ENCODE measurements around the gene MCM3AP. TPM values are rescaled to one million over a fixed set of nuclear protein-coding genes. Genes with fewer than 3 reads are reported as not detected.
A peak's percentile ranks its signal among the peaks of the same experiment; 100 is the strongest.

Gene MCM3AP
- total RNA-seq, 2 donors from 2014 or later: 84.3 to 101 TPM

GRCh38 chr21:46294647-46295176 lies 9.3 kb upstream of the MCM3AP start:
- H3K27me3 ChIP-seq (replicated peaks; ENCODE audit: insufficient read depth): no peaks in the 10 kb centered on the region
- H3K36me3 ChIP-seq: no peaks in the 10 kb centered on the region
- DNase-seq (ENCODE audit: low spot score) (no peak), ATAC-seq (ENCODE audit: insufficient number of reproducible peaks, low FRiP score, low read depth) (no peak)
- H3K27ac ChIP-seq: no peak overlapping the region
- H3K4me3 ChIP-seq: no peak overlapping the region
- no peak for TF ChIP-seq CTCF (IDR thresholded peaks at IDR 0.05)
- no peaks in the 10 kb centered on the region for H3K9me3 ChIP-seq
- H3K4me1 ChIP-seq (ENCODE audit: control insufficient read depth in 1 of 2, low read depth in 2 of 2): peaks cover 5 to 10% of the 10 kb centered on the region in 2 donors

DNA sequence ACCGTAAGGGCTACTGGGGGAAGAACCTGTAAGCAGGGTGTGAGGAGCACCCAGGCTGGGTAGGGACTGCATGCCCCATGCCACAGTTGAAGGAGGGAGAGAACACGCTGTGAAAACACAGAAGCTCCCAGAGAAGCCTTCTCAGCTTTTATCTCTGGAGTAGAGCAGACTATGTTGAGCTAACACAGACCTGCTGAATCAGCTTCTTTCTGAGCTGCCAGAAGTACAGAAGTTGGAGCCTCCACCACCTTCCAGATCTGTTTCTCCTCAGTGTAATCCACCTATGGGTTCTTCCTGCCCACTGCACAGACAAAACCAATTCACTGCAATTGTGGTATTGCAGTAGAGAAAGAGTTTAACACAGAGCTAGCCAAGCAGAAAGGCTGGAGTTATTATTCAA lies 6.2 kb upstream of the MCM3AP start:
- ATAC-seq (ENCODE audit: insufficient number of reproducible peaks, low FRiP score, low read depth) (no peak), DNase-seq (ENCODE audit: low spot score) (no peak)
- Histone ChIP-seq H3K4me3 (no peak overlapping the region), H3K27me3 (replicated peaks; ENCODE audit: insufficient read depth) (no peaks in the 10 kb centered on the region), H3K4me1 (ENCODE audit: control insufficient read depth in 1 of 2, low read depth in 2 of 2) (peaks cover 3 to 5% of the 10 kb centered on the region in 2 donors), H3K9me3 (no peaks in the 10 kb centered on the region), H3K36me3 (no peaks in the 10 kb centered on the region), H3K27ac (no peak overlapping the region)
- TF ChIP-seq CTCF (IDR thresholded peaks at IDR 0.05): no peak

DNA sequence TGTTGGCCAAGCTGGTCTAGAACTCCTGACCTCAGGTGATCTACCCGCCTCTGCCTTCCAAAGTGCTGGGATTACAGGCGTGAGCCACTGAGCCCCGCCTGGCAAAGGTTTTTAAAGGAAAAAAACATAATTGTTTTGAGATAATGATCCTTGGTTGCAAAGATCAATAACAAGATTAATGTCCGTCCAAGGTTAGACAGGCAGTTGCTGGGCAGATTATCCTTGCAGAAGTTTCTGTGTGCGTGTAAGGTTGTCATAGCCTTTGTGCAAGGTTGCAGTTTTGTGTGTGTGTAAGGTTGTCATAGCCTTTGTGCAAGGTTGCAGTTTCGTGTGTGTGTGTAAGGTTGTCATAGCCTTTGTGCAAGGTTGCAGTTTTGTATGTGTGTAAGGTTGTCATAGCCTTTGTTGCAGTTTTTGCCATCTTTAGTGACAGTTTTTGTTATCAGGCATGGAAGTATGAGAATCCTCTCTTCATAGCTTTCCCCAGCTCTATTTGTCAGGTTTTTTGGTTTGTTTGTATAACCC lies 4.3 kb upstream of the MCM3AP start:
- Histone ChIP-seq H3K4me3 (no peak overlapping the region), H3K36me3 (no peaks in the 10 kb centered on the region), H3K27me3 (replicated peaks; ENCODE audit: insufficient read depth) (no peaks in the 10 kb centered on the region), H3K9me3 (no peaks in the 10 kb centered on the region), H3K4me1 (ENCODE audit: control insufficient read depth in 1 of 2, low read depth in 2 of 2) (peaks cover 11% of the 10 kb centered on the region in 2 donors), H3K27ac (no peak overlapping the region)
- ATAC-seq (ENCODE audit: insufficient number of reproducible peaks, low FRiP score, low read depth) (no peak), DNase-seq (ENCODE audit: low spot score) (no peak)
- no peak for TF ChIP-seq CTCF (IDR thresholded peaks at IDR 0.05)

GRCh38 chr21:46287541-46287940 lies 2.1 kb upstream of the MCM3AP start:
- no peak for TF ChIP-seq CTCF (IDR thresholded peaks at IDR 0.05)

GRCh38 chr21:46286648-46287002 lies 1.2 kb upstream of the MCM3AP start:
- Histone ChIP-seq H3K36me3 (no peaks in the 10 kb centered on the region), H3K9me3 (no peaks in the 10 kb centered on the region), H3K27me3 (replicated peaks; ENCODE audit: insufficient read depth) (no peaks in the 10 kb centered on the region), H3K4me1 (ENCODE audit: control insufficient read depth in 1 of 2, low read depth in 2 of 2) (peaks cover 41 to 42% of the 10 kb centered on the region in 2 donors), H3K4me3 (peak overlapping the region; percentile 93), H3K27ac (peak overlapping the region; percentile 89 to 93)
- no peak for TF ChIP-seq CTCF (IDR thresholded peaks at IDR 0.05)
- DNase-seq (ENCODE audit: low spot score) (no peak), ATAC-seq (ENCODE audit: insufficient number of reproducible peaks, low FRiP score, low read depth) (peak; percentile 52)

More at GRCh38 chr21:46287541-46287940, 2.1 kb upstream of the MCM3AP start:
- Histone ChIP-seq H3K4me1 (ENCODE audit: control insufficient read depth in 1 of 2, low read depth in 2 of 2) (peaks cover 33% of the 10 kb centered on the region in 2 donors), H3K36me3 (no peaks in the 10 kb centered on the region), H3K27ac (no peak overlapping the region), H3K27me3 (replicated peaks; ENCODE audit: insufficient read depth) (no peaks in the 10 kb centered on the region), H3K9me3 (no peaks in the 10 kb centered on the region), H3K4me3 (peak overlapping the region; percentile 93)
- no peak for DNase-seq (ENCODE audit: low spot score)
- ATAC-seq (ENCODE audit: insufficient number of reproducible peaks, low FRiP score, low read depth): no peak
